ENCODE measurements around the gene POPDC3.

GRCh38 chr6:105170059-105170458 is 9.8 kb downstream of the POPDC3 start:
- TF ChIP-seq CTCF (IDR thresholded peaks at IDR 0.05) = no peak
- no peak for TF ChIP-seq POLR2A (IDR thresholded peaks at IDR 0.05)

All from adrenal gland (tissue), 5 donors.